ENCODE measurements around the gene C4B. TPM values are rescaled to one million over a fixed set of nuclear protein-coding genes. Genes with fewer than 3 reads are reported as not detected.
"Not testable (repeated sequence)": the region's sequence is repeated elsewhere in the genome, so short reads cannot be mapped to it uniquely, and the experiment has no call there.

Gene C4B
- total and polyA plus RNA-seq, 2 donors (not counting 1 experiment from before 2014, with no cell fraction given): 16.2 to 19.0 TPM

DNA sequence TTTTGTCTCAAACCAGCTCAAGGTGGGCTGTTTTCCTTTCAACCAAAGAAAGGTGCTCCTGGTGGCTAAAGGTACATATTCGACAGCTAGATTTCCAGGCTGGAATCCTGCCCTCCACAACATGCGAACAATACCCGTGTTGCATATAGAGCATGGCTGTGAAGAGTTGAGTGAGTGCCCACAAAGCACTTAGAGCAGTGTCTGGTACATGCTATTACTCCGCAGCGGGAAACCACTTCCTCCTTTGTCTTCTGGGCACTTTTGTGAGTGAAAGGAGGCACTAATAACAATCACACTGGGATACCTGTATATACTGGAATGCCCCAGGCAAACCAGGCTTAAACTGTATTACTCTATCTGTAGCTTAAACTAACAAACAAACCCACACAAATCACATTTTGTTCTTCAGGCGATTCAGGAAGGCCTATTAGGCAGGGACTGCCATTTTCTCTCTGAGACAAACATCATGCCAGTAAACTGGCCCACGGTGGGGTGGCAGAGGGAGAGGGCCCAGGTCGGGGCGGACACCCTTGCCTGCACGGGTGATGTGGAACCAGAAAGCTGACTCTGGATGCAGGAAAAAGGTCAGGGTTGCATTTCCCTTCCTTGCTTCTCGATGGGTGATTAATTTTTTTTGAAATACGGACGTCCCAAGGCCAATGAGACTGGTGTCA lies 9.6 kb upstream of the C4B start:
- H4K20me1 ChIP-seq (ENCODE audit: control insufficient read depth, extremely low read depth, insufficient read depth, low read length); H3K4me2 ChIP-seq (ENCODE audit: extremely low read depth, insufficient read depth, low read length); H3K27ac ChIP-seq (ENCODE audit: insufficient read depth, low read length); H3K9ac ChIP-seq (ENCODE audit: insufficient read depth, low read length); H3K4me1 ChIP-seq (ENCODE audit: control insufficient read depth, extremely low read depth, insufficient read depth, low read length); H2AFZ ChIP-seq (ENCODE audit: low read length); DNase-seq (ENCODE audit: low read depth in 2 of 2); H3K27me3 ChIP-seq (ENCODE audit: control insufficient read depth, insufficient read depth, low read length); H3K4me3 ChIP-seq (replicated peaks in 1 of 4; ENCODE audit: control extremely low read depth in 1 of 4, insufficient read depth in 1 of 4, low read depth in 3 of 4, low read length in 4 of 4); H3K9me3 ChIP-seq (ENCODE audit: control insufficient read depth, insufficient read depth, low read depth, low read length); H3K36me3 ChIP-seq (ENCODE audit: control insufficient read depth, insufficient read depth, low read length); H3K79me2 ChIP-seq (ENCODE audit: control insufficient read depth, insufficient read depth, low read length): not testable (repeated sequence)

DNA sequence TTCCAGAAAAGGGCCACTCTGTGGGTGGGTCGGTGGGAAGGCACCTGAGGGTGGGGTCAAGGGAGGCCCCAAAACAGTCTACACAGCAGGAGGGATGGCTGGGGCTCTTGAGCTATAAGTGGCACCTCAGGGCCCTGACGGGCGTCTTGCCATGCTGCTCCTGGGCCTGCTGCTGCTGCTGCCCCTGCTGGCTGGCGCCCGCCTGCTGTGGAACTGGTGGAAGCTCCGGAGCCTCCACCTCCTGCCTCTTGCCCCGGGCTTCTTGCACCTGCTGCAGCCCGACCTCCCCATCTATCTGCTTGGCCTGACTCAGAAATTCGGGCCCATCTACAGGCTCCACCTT lies 9.1 kb upstream of the C4B start:
- not testable (repeated sequence) for H3K4me3 ChIP-seq (replicated peaks in 1 of 4; ENCODE audit: control extremely low read depth in 1 of 4, insufficient read depth in 1 of 4, low read depth in 3 of 4, low read length in 4 of 4)

DNA sequence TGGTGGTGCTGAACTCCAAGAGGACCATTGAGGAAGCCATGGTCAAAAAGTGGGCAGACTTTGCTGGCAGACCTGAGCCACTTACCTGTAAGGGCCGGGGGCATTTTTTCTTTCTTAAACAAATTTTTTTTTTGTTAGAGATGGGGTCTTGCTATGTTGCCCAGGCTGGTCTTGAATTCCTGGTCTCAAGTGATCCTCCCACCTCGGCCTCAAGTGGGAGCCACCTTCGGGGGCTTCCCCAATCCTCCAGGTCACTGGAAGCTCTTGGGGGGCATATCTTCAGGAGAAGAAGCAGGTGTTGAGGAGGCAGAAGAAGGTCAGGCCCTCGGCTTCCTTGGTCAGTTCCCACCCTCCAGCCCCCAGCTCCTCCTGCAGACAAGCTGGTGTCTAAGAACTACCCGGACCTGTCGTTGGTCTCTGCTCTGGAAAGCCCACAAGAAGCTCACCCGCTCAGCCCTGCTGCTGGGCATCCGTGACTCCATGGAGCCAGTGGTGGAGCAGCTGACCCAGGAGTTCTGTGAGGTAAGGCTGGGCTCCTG lies 8.5 kb upstream of the C4B start:
- H3K36me3 ChIP-seq (ENCODE audit: control insufficient read depth, insufficient read depth, low read length); H3K79me2 ChIP-seq (ENCODE audit: control insufficient read depth, insufficient read depth, low read length); H3K9ac ChIP-seq (ENCODE audit: insufficient read depth, low read length); H3K4me3 ChIP-seq (replicated peaks in 1 of 4; ENCODE audit: control extremely low read depth in 1 of 4, insufficient read depth in 1 of 4, low read depth in 3 of 4, low read length in 4 of 4); H3K9me3 ChIP-seq (ENCODE audit: control insufficient read depth, insufficient read depth, low read depth, low read length); H3K4me1 ChIP-seq (ENCODE audit: control insufficient read depth, extremely low read depth, insufficient read depth, low read length); H4K20me1 ChIP-seq (ENCODE audit: control insufficient read depth, extremely low read depth, insufficient read depth, low read length); H3K27me3 ChIP-seq (ENCODE audit: control insufficient read depth, insufficient read depth, low read length); H3K4me2 ChIP-seq (ENCODE audit: extremely low read depth, insufficient read depth, low read length); H2AFZ ChIP-seq (ENCODE audit: low read length); DNase-seq (ENCODE audit: low read depth in 2 of 2); H3K27ac ChIP-seq (ENCODE audit: insufficient read depth, low read length): not testable (repeated sequence)

More for the DNA sequence above, 9.1 kb upstream of the C4B start:
- H3K9ac ChIP-seq (ENCODE audit: insufficient read depth, low read length); H3K27me3 ChIP-seq (ENCODE audit: control insufficient read depth, insufficient read depth, low read length); H2AFZ ChIP-seq (ENCODE audit: low read length); H3K27ac ChIP-seq (ENCODE audit: insufficient read depth, low read length); H4K20me1 ChIP-seq (ENCODE audit: control insufficient read depth, extremely low read depth, insufficient read depth, low read length); H3K4me1 ChIP-seq (ENCODE audit: control insufficient read depth, extremely low read depth, insufficient read depth, low read length); H3K79me2 ChIP-seq (ENCODE audit: control insufficient read depth, insufficient read depth, low read length); H3K36me3 ChIP-seq (ENCODE audit: control insufficient read depth, insufficient read depth, low read length); DNase-seq (ENCODE audit: low read depth in 2 of 2); H3K9me3 ChIP-seq (ENCODE audit: control insufficient read depth, insufficient read depth, low read depth, low read length); H3K4me2 ChIP-seq (ENCODE audit: extremely low read depth, insufficient read depth, low read length): not testable (repeated sequence)

DNA sequence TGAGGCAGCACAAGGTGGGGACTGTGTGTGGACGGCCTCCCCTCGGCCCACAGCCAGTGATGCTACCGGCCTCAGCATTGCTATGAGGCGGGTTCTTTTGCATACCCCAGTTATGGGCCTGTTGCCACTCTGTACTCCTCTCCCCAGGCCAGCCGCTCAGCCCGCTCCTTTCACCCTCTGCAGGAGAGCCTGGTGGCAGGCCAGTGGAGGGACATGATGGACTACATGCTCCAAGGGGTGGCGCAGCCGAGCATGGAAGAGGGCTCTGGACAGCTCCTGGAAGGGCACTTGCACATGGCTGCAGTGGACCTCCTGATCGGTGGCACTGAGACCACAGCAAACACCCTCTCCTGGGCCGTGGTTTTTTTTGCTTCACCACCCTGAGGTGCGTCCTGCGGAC lies 7.5 kb upstream of the C4B start:
- H3K4me1 ChIP-seq (ENCODE audit: control insufficient read depth, extremely low read depth, insufficient read depth, low read length); H3K9me3 ChIP-seq (ENCODE audit: control insufficient read depth, insufficient read depth, low read depth, low read length); H3K4me3 ChIP-seq (replicated peaks in 1 of 4; ENCODE audit: control extremely low read depth in 1 of 4, insufficient read depth in 1 of 4, low read depth in 3 of 4, low read length in 4 of 4); H3K27ac ChIP-seq (ENCODE audit: insufficient read depth, low read length); DNase-seq (ENCODE audit: low read depth in 2 of 2); H4K20me1 ChIP-seq (ENCODE audit: control insufficient read depth, extremely low read depth, insufficient read depth, low read length); H3K36me3 ChIP-seq (ENCODE audit: control insufficient read depth, insufficient read depth, low read length); H2AFZ ChIP-seq (ENCODE audit: low read length); H3K9ac ChIP-seq (ENCODE audit: insufficient read depth, low read length); H3K27me3 ChIP-seq (ENCODE audit: control insufficient read depth, insufficient read depth, low read length); H3K79me2 ChIP-seq (ENCODE audit: control insufficient read depth, insufficient read depth, low read length); H3K4me2 ChIP-seq (ENCODE audit: extremely low read depth, insufficient read depth, low read length): not testable (repeated sequence)

DNA sequence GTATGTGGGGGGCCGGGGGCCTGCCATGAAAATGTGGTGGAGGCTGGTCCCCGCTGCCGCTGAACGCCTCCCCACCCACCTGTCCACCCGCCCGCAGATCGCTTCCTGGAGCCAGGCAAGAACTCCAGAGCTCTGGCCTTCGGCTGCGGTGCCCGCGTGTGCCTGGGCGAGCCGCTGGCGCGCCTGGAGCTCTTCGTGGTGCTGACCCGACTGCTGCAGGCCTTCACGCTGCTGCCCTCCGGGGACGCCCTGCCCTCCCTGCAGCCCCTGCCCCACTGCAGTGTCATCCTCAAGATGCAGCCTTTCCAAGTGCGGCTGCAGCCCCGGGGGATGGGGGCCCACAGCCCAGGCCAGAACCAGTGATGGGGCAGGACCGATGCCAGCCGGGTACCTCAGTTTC lies 6.6 kb upstream of the C4B start:
- H3K4me1 ChIP-seq (ENCODE audit: control insufficient read depth, extremely low read depth, insufficient read depth, low read length); H3K9ac ChIP-seq (ENCODE audit: insufficient read depth, low read length); DNase-seq (ENCODE audit: low read depth in 2 of 2); H2AFZ ChIP-seq (ENCODE audit: low read length); H3K9me3 ChIP-seq (ENCODE audit: control insufficient read depth, insufficient read depth, low read depth, low read length); H3K4me3 ChIP-seq (replicated peaks in 1 of 4; ENCODE audit: control extremely low read depth in 1 of 4, insufficient read depth in 1 of 4, low read depth in 3 of 4, low read length in 4 of 4); H4K20me1 ChIP-seq (ENCODE audit: control insufficient read depth, extremely low read depth, insufficient read depth, low read length); H3K27me3 ChIP-seq (ENCODE audit: control insufficient read depth, insufficient read depth, low read length); H3K79me2 ChIP-seq (ENCODE audit: control insufficient read depth, insufficient read depth, low read length); H3K27ac ChIP-seq (ENCODE audit: insufficient read depth, low read length); H3K36me3 ChIP-seq (ENCODE audit: control insufficient read depth, insufficient read depth, low read length); H3K4me2 ChIP-seq (ENCODE audit: extremely low read depth, insufficient read depth, low read length): not testable (repeated sequence)

DNA sequence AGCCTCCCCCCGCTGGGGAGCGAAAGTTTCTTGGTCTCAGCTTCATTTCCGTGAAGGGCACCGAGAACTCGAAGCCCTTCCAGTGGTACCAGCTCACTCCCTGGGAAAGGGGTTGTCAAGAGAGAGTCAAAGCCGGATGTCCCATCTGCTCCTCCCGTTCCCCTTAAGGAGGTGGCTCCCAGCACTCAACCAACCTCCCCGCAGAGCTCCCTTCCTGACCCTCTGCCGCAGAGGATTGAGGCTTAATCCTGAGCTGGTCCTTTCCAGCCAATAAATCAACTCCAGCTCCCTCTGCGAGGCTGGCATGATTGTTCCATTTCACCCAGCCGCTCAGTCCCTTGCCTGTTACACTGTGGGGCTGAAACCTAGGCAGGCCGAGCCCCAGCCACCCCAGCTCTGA lies 6.0 kb upstream of the C4B start:
- not testable (repeated sequence) for H3K4me3 ChIP-seq (replicated peaks in 1 of 4; ENCODE audit: control extremely low read depth in 1 of 4, insufficient read depth in 1 of 4, low read depth in 3 of 4, low read length in 4 of 4); H3K36me3 ChIP-seq (ENCODE audit: control insufficient read depth, insufficient read depth, low read length); H2AFZ ChIP-seq (ENCODE audit: low read length); H3K9ac ChIP-seq (ENCODE audit: insufficient read depth, low read length); H3K9me3 ChIP-seq (ENCODE audit: control insufficient read depth, insufficient read depth, low read depth, low read length); H3K27ac ChIP-seq (ENCODE audit: insufficient read depth, low read length); H4K20me1 ChIP-seq (ENCODE audit: control insufficient read depth, extremely low read depth, insufficient read depth, low read length); DNase-seq (ENCODE audit: low read depth in 2 of 2); H3K79me2 ChIP-seq (ENCODE audit: control insufficient read depth, insufficient read depth, low read length); H3K4me2 ChIP-seq (ENCODE audit: extremely low read depth, insufficient read depth, low read length); H3K27me3 ChIP-seq (ENCODE audit: control insufficient read depth, insufficient read depth, low read length); H3K4me1 ChIP-seq (ENCODE audit: control insufficient read depth, extremely low read depth, insufficient read depth, low read length)

DNA sequence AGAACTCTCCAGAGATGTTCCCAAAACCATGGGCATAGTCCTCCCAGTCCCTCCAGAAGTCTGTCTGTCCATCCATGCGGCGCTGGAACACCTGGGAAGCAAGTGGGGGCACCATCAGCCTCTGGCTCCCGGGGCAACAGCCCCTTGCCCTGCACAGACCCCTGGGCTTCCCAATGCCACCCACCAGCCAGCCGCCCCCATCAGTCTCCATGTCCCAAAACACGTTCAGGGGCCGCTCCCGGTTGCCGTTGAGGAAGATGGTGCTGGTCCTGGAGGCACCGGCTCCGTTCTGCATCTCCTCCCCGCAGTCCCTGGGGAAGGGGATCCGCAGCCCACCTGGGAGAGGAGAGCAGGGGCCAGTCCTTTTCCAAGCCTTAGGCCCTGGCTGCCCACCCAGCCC lies 5.1 kb upstream of the C4B start:
- not testable (repeated sequence) for H3K27me3 ChIP-seq (ENCODE audit: control insufficient read depth, insufficient read depth, low read length)

More for the DNA sequence above, 5.1 kb upstream of the C4B start:
- H4K20me1 ChIP-seq (ENCODE audit: control insufficient read depth, extremely low read depth, insufficient read depth, low read length); DNase-seq (ENCODE audit: low read depth in 2 of 2); H3K36me3 ChIP-seq (ENCODE audit: control insufficient read depth, insufficient read depth, low read length); H3K4me2 ChIP-seq (ENCODE audit: extremely low read depth, insufficient read depth, low read length); H3K9ac ChIP-seq (ENCODE audit: insufficient read depth, low read length); H3K79me2 ChIP-seq (ENCODE audit: control insufficient read depth, insufficient read depth, low read length); H3K4me3 ChIP-seq (replicated peaks in 1 of 4; ENCODE audit: control extremely low read depth in 1 of 4, insufficient read depth in 1 of 4, low read depth in 3 of 4, low read length in 4 of 4); H3K9me3 ChIP-seq (ENCODE audit: control insufficient read depth, insufficient read depth, low read depth, low read length); H2AFZ ChIP-seq (ENCODE audit: low read length); H3K27ac ChIP-seq (ENCODE audit: insufficient read depth, low read length); H3K4me1 ChIP-seq (ENCODE audit: control insufficient read depth, extremely low read depth, insufficient read depth, low read length): not testable (repeated sequence)

Measured in fibroblast of lung (primary cell).